Esophagus muscularis mucosa (tissue), 4 donors: ENCODE data around the gene RNU6-9. TPM values are rescaled to one million over a fixed set of nuclear protein-coding genes. Genes with fewer than 3 reads are reported as not detected.
"Not testable (repeated sequence)": the region's sequence is repeated elsewhere in the genome, so short reads cannot be mapped to it uniquely, and the experiment has no call there.

Source experiments
- DNase-seq: peaks from one replicate; pipeline ENCODE4 v3.0.0-alpha.2; 2017; ENCODE audit errors: extremely low spot score
- H3K27ac ChIP-seq, 4 donors: fragments of 200-600 bp; sonication (generic); replicated peaks in 1 of 4; 1 replicate in 3 of 4; 2 replicates in 1 of 4; pipeline ENCODE4 v1.5.1; 2016 to 2019; ENCODE audit warnings: mild to moderate bottlenecking in 1 of 4
- H3K27me3 ChIP-seq, 4 donors: fragments of 200-600 bp; sonication (generic); one replicate each; pipeline versions ENCODE4 v1.5.1 to v1.6.0; 2016 to 2019
- H3K36me3 ChIP-seq, 4 donors: fragments of 200-600 bp; sonication (generic); one replicate each; pipeline ENCODE4 v1.5.1; 2016 to 2019
- H3K4me1 ChIP-seq, 4 donors: fragments of 200-600 bp; sonication (generic); one replicate each; pipeline ENCODE4 v1.5.1; 2016 to 2019
- H3K4me3 ChIP-seq, 4 donors: fragments of 200-600 bp; sonication (generic); 1 replicate in 2 of 4; 2 replicates in 2 of 4; pipeline ENCODE4 v1.5.1; 2016 to 2019; ENCODE audit warnings: mild to moderate bottlenecking in 4 of 4, moderate library complexity in 1 of 4
- H3K9me3 ChIP-seq, 4 donors: fragments of 200-600 bp; sonication (generic); 1 replicate in 3 of 4; 2 replicates in 1 of 4; pipeline ENCODE4 v1.5.1; 2016 to 2019
- EP300 ChIP-seq: sonication (generic); formaldehyde crosslinking; IDR thresholded peaks from one replicate; pipeline ENCODE4 v1.6.1; 2017; ENCODE audit warnings: antibody characterized with exemption
- POLR2A ChIP-seq: fragments of 450-650 bp; IDR thresholded peaks from one replicate; pipeline ENCODE4 v1.6.1; 2017; ENCODE audit warnings: antibody characterized with exemption, moderate library complexity, mild to moderate bottlenecking, low read depth
- POLR2AphosphoS5 ChIP-seq, 2 donors: sonication (generic); formaldehyde crosslinking; IDR thresholded peaks; one replicate each; pipeline ENCODE4 v1.6.1; 2017; ENCODE audit warnings: antibody characterized with exemption in 2 of 2
- WGBS: methylation state at CpG from one replicate; pipeline ENCODE4 v1.1.5; 2018; 5-methylcytosine and 5-hydroxymethylcytosine counted together
- intact Hi-C: fragments of 100-400 bp; cut with DNase I; formaldehyde crosslinking; loops from one replicate; pipeline ENCODE4 v1.15.1; 2023
- total RNA-seq, 4 donors: library from RNA; depleted of rRNA; stranded (reverse); fragments of >200 nt; gene quantifications; one replicate each; pipeline versions ENCODE4 v1.1.0 to v1.2.1, GENCODE V29; 2016
- TF ChIP-seq, protein P1 (sequence below), 3 experiments: fragments of 200-600 bp in 2 of 3; fragments of 450-650 bp in 1 of 3; sonication (generic) in 2 of 3; IDR thresholded peaks; one replicate each; pipeline ENCODE4 v1.5.1; 2017 to 2019; ENCODE audit warnings: antibody characterized with exemption in 3 of 3, mild to moderate bottlenecking in 2 of 3, moderate library complexity in 1 of 3

RNU6-9 gene
- total RNA-seq, 4 donors from 2014 or later = not detected

GRCh38 chr19:848386-848921, 44.8 kb upstream of the RNU6-9 start:
- no peak for DNase-seq
- 48% methylated on average over 11 of the region's 12 CpGs for WGBS
- intact Hi-C loops = no loop called here
- Histone ChIP-seq H3K36me3 (no peaks in the 10 kb centered on the region), H3K4me1 (peaks cover 17 to 56% (median 51%) of the 10 kb centered on the region in 4 donors), H3K27me3 (peaks cover 0 to 74% (median 33%) of the 10 kb centered on the region in 4 donors), H3K9me3 (no peaks in the 10 kb centered on the region), H3K27ac (peak overlapping the region; percentile 27 to 65 (median 40)), H3K4me3 (no peak overlapping the region)
- TF ChIP-seq, protein P1, sequence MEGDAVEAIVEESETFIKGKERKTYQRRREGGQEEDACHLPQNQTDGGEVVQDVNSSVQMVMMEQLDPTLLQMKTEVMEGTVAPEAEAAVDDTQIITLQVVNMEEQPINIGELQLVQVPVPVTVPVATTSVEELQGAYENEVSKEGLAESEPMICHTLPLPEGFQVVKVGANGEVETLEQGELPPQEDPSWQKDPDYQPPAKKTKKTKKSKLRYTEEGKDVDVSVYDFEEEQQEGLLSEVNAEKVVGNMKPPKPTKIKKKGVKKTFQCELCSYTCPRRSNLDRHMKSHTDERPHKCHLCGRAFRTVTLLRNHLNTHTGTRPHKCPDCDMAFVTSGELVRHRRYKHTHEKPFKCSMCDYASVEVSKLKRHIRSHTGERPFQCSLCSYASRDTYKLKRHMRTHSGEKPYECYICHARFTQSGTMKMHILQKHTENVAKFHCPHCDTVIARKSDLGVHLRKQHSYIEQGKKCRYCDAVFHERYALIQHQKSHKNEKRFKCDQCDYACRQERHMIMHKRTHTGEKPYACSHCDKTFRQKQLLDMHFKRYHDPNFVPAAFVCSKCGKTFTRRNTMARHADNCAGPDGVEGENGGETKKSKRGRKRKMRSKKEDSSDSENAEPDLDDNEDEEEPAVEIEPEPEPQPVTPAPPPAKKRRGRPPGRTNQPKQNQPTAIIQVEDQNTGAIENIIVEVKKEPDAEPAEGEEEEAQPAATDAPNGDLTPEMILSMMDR (IDR thresholded peaks at IDR 0.05) = no peak
- TF ChIP-seq POLR2A (no peak), POLR2AphosphoS5 (IDR thresholded peaks at IDR 0.05) (no peak), EP300 (no peak)

- H3K4me1 ChIP-seq = peaks cover 13 to 49% (median 44%) of the 10 kb centered on the region in 4 donors
- intact Hi-C loops, DNase-seq, H3K4me3 ChIP-seq, H3K36me3 ChIP-seq, H3K9me3 ChIP-seq: not testable (repeated sequence)
- peaks cover 0 to 72% (median 27%) of the 10 kb centered on the region in 4 donors for H3K27me3 ChIP-seq
- peak overlapping the region in 2 of 4 donors; percentile 26 to 65 for H3K27ac ChIP-seq
- 74% methylated on average over 6 of the region's 8 CpGs for WGBS
Measured at GRCh38 chr19:849195-849594, 44.1 kb upstream of the RNU6-9 start.

DNA sequence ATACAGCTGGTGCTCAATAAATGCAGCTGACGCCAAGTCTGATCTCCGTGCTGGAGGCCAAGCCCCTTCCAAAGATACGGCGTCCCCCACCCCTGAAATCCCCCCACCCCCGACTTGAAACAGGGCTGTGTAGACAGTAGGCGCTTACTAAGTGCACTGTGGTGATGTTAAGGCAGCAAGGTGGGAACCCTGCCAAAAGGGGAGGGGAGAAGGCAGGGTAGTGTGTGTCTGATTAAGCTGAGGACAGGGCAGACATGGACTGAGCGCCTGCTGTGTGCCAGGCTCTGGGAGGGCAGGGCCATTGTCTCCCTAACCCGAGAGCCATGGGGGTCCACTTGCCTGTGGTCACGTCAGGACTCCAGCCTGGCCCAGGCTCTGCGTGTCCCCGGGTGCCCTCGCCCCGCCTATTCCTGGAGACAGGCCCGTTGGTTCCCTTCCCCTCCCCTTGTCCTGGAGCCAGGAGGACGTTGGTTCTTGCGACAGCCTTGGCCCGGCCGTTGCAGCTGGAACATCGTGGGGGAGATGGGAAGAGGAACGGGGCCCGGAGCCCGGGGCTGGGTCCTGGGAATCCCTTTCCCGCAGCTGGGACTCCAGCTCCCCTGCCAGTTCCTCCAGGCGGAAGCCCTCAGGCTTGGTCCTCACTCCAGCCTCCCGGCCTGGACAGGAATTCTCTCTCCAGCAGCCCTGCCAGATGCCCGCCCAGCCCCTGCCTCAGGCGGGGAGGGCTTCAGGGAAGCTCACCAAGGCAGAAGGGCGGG, 42.9 kb upstream of the RNU6-9 start:
- peak; percentile 98 for DNase-seq
- Histone ChIP-seq H3K36me3 (no peaks in the 10 kb centered on the region), H3K9me3 (no peaks in the 10 kb centered on the region), H3K4me1 (peaks cover 13 to 45% (median 44%) of the 10 kb centered on the region in 4 donors), H3K27ac (peak overlapping the region; percentile 76 to 86 (median 80)), H3K27me3 (peaks cover 0 to 69% (median 22%) of the 10 kb centered on the region in 4 donors), H3K4me3 (peak overlapping the region; percentile 32 to 36 (median 34))
- TF ChIP-seq, protein P1 (IDR thresholded peaks at IDR 0.05) = no peak
- peak; percentile 85 for TF ChIP-seq EP300
- TF ChIP-seq POLR2A = no peak
- peak; percentile 86 to 90 for TF ChIP-seq POLR2AphosphoS5 (IDR thresholded peaks at IDR 0.05)
- intact Hi-C loops = no loop called here
- 39% methylated on average over 12 of the region's 28 CpGs for WGBS

GRCh38 chr19:850979-851335, 42.3 kb upstream of the RNU6-9 start:
- WGBS = 20% methylated on average over 6 of the region's 13 CpGs
- Histone ChIP-seq H3K27ac (peak overlapping the region; percentile 76 to 86 (median 80)), H3K36me3 (no peaks in the 10 kb centered on the region), H3K9me3 (no peaks in the 10 kb centered on the region), H3K27me3 (peaks cover 0 to 69% (median 18%) of the 10 kb centered on the region in 4 donors), H3K4me3 (peak overlapping the region; percentile 32 to 36 (median 34)), H3K4me1 (peaks cover 13 to 45% (median 44%) of the 10 kb centered on the region in 4 donors)
- intact Hi-C loops = no loop called here
- TF ChIP-seq POLR2AphosphoS5 (IDR thresholded peaks at IDR 0.05) (no peak), EP300 (no peak), POLR2A (no peak)
- TF ChIP-seq, protein P1 (IDR thresholded peaks at IDR 0.05) = no peak
- DNase-seq = no peak
